Suprapubic skin (tissue), 4 donors: ENCODE data around the gene E2F1.

Experiments
- POLR2A ChIP-seq, 2 donors: fragments of 450-650 bp; IDR thresholded peaks; one replicate each; pipeline ENCODE4 v1.6.1; 2017; ENCODE audit warnings: antibody characterized with exemption in 2 of 2, mild to moderate bottlenecking in 2 of 2, moderate library complexity in 2 of 2
- POLR2AphosphoS5 ChIP-seq, 3 donors: sonication (generic); formaldehyde crosslinking; IDR thresholded peaks; one replicate each; pipeline ENCODE4 v1.6.1; 2017; ENCODE audit warnings: antibody characterized with exemption in 3 of 3
- TF ChIP-seq, protein P1 (sequence below), 2 donors: fragments of 200-600 bp in 1 of 2; fragments of 450-650 bp in 1 of 2; sonication (generic) in 1 of 2; IDR thresholded peaks; one replicate each; pipeline ENCODE4 v1.5.1; 2016 to 2019; ENCODE audit warnings: antibody characterized with exemption in 2 of 2, mild to moderate bottlenecking in 1 of 2, moderate library complexity in 1 of 2

DNA sequence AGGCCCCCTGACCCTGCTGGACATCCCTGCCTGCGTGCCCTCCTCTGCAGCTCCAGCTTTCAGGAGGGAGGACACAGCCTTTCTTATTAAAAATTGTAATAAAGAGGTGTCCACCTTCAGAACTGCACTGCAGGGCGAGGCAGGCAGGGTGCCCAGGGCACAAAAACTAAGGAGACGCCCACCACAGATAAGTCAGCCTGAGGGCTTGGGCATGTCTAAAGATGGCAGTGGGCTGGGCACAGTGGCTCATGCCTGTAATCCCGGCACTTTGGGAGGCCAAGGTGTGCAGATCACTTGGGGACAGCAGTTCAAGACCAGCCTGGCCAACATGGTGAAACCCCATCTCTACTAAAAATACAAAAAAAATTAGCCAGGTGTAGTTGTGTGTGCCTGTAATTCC, 31.0 kb downstream of the E2F1 start:
- TF ChIP-seq, protein P1, sequence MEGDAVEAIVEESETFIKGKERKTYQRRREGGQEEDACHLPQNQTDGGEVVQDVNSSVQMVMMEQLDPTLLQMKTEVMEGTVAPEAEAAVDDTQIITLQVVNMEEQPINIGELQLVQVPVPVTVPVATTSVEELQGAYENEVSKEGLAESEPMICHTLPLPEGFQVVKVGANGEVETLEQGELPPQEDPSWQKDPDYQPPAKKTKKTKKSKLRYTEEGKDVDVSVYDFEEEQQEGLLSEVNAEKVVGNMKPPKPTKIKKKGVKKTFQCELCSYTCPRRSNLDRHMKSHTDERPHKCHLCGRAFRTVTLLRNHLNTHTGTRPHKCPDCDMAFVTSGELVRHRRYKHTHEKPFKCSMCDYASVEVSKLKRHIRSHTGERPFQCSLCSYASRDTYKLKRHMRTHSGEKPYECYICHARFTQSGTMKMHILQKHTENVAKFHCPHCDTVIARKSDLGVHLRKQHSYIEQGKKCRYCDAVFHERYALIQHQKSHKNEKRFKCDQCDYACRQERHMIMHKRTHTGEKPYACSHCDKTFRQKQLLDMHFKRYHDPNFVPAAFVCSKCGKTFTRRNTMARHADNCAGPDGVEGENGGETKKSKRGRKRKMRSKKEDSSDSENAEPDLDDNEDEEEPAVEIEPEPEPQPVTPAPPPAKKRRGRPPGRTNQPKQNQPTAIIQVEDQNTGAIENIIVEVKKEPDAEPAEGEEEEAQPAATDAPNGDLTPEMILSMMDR (IDR thresholded peaks at IDR 0.05): no peak
- TF ChIP-seq POLR2A (IDR thresholded peaks at IDR 0.05): no peak
- no peak for TF ChIP-seq POLR2AphosphoS5 (IDR thresholded peaks at IDR 0.05)
